HG03196 (cell line): ENCODE results near the gene LENG9.
"Not testable (repeated sequence)": the region's sequence is repeated elsewhere in the genome, so short reads cannot be mapped to it uniquely, and the experiment has no call there.

ENCODE experiments used
- ATAC-seq: cut with Tn5 transposase; IDR thresholded peaks from one replicate; pipeline ENCODE4 v1.9.1; 2021; ENCODE audit not compliant: unreplicated experiment

The LENG9 gene

DNA sequence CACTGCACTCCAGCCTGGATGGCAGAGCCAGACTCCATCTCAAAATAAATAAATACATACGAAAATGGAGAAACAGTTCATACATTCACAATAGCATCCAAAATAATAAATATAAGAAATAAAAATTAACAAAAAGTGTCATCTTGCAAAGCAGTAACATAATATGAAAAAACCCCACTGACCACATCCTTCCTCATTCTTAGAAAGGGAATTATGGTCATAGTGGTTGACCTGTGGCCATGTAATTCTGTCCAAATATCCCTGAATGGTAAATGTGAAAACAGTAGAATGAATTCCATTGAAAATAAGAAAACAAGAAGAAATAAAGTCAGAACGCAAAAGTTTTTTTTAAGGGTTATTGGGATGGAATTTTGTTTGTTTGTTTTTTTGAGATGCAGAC lies 16.5 kb upstream of the LENG9 start:
- ATAC-seq = no peak

GRCh38 chr19:54478677-54479266 lies 15.2 kb upstream of the LENG9 start:
- ATAC-seq = no peak

DNA sequence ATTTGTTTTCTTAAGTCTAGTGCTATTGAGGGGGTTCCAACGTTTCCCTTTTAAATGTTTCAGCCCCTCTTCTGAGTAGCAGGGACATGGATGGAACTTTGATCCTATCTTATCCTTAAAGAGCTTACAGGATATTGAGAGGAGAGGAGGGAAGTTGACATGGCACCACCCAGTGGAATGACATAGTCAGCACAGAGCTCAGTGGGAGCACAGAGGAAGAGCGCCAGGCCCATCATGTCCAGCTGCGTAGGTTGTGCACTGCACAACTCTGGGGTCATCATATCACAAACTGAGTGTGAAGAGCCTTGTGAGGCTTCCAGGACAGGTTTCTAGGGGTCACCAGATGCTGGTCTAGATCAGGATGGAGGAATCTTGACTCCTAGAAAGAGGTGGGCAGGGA lies 14.1 kb upstream of the LENG9 start:
- ATAC-seq = no peak

GRCh38 chr19:54475706-54476105 lies 12.1 kb upstream of the LENG9 start:
- ATAC-seq = no peak

DNA sequence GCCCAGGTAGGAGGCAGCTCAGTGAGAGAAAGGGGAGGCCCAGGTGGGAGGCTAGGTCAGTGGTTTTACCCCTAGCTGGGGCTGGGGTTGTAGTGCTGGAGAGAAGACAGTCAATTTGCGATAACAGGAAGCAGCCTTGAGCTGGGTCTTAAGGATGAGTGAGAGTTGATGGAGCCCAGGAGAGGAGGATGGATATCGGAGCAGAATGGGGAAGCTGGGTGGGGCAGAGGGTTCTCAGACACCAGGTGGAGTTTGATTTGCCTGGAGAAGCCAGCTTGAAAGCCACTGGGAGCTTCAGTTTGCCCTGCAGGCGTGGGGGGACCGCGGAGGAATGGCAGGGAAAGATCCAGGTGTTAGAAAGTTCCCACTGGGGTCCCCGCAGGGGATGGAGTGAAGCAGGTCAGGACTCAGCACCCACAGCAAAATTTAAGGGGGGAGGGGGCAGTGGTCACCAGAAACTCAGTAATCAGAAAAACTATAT lies 10.4 kb upstream of the LENG9 start:
- no peak for ATAC-seq

DNA sequence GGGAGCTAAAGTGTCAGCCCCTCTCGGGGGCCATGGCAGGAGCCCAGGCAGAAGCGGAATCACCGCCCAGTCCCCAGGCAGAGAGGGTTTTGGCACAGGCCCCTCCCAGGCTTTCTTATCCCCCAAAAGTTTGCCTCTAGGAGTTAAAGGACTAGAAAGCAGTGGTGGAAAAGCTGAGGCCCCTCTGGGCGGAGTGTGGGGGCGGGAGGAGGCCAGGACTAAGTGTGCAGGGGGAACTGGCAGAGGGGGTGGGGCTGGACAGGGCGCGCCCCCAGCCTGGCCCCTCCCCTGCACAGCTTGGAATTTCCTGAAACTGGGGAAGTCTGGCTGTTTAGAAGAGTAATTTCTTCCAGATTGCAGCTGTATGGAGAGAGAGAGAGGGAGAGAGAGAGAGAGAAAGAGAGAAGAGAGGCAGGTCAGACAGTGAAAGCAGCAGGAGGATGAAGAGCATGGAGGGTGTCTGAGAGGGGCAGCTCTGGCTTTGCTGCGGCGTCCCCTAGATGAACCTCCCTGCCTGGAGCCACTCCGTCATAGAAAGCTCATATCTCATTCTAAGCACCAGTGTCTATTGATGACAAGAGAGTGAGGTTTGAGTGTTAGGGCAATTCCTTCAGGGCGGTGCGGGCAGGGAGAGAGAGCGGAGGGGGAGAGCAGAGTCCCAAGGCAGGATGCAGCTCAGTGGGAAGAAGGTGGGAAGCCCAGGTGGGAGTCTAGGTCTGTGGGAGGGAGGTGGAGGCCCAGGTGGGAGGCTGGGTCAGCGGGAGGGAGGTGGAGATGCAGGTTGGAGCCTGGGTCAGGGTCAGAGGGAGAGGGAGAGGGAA lies 9.7 kb upstream of the LENG9 start, which contains the start of gene CDC42EP5:
CDC42EP5 (minus strand) TSS at position 226 of the 821 bp plus-strand sequence. CDS start 7,749 bp downstream, outside the sequence.
- ATAC-seq = no peak

GRCh38 chr19:54470991-54471782 lies 7.6 kb upstream of the LENG9 start:
- ATAC-seq = no peak

GRCh38 chr19:54470276-54470887 lies 6.8 kb upstream of the LENG9 start:
- ATAC-seq = no peak

GRCh38 chr19:54469496-54469934 lies 5.9 kb upstream of the LENG9 start:
- ATAC-seq = no peak

DNA sequence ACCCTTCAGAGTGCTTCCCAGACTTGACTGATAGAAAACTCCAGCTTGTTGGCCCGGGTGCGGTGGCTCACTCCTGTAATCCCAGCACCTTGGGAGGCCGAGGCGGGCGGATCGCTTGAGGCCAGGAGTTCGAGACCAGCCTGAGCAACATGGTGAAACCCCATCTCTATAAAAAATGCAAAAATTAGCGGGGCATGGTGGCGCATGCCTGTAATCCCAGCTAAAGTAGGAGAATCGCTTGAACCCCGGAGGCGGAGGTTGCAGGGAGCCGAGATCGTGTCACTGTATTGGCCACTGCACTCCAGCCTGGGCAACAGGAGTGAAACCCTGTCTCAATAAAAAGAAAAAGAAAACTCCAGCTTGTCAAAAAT lies 2.5 kb upstream of the LENG9 start:
- not testable (repeated sequence) for ATAC-seq

DNA sequence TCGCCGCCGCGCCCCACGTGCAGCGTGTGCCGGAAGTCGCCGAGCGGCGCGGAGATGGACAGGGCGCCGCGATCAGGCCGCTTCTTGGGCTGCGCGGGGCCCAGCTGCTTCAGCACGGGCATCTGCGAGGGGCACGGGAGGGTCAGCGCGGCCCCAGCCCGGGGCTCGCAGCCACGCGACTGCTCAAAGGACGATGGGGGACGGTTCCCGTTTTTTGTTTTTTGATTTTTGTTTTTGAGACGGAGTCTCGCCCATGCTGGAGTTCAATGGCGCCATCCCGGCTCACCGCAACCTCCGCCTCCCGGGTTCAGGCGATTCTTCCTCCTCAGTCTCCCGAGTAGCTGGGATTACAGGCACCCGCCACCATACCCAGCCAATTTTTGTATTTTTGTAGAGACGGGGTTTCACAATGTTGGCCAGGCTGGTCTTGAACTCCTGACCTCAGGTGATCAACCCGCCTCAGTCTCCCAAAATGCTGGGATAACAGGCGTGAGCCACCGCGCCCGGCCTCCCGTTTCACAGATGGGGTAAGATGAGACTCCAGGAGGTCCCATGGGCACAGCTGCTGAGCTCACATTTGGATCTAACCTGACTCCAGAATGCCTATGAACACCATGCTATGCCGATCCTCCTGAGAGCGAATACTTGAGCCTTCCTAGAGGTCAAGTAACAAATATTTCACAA lies 2.0 kb upstream of the LENG9 start:
- ATAC-seq = no peak

- peak; percentile 38 for ATAC-seq
Observed at GRCh38 chr19:54464630-54465425, 1.2 kb upstream of the LENG9 start.

DNA sequence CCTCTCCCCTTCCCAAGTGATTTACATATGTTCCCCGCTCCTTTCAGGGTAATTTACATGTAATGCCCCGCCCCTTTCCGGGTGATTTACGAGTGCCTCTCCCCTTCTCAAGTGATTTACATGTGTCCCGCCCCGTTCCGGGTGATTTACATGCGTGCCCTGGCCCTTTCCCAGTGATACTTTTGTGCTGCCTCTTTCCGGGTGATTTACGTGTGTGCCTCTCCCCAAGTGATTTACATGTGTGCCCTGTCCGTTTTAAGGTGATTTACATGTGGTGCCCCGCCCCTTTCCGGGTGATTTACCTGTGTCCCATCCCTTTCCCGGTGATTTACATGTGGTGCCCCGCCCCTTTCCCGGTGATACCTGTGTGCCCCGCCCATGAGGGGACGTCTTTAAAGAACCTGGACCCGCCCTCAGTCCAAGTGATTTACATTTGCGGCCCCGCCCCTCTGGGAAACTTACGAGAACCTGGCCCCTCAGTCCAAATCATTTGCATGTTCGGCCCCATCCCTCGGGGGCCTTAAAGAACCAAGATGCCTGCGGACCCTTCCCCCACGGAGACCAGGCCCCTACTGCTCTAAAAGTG lies 559 bp upstream of the LENG9 start:
- peak; percentile 45 for ATAC-seq

DNA sequence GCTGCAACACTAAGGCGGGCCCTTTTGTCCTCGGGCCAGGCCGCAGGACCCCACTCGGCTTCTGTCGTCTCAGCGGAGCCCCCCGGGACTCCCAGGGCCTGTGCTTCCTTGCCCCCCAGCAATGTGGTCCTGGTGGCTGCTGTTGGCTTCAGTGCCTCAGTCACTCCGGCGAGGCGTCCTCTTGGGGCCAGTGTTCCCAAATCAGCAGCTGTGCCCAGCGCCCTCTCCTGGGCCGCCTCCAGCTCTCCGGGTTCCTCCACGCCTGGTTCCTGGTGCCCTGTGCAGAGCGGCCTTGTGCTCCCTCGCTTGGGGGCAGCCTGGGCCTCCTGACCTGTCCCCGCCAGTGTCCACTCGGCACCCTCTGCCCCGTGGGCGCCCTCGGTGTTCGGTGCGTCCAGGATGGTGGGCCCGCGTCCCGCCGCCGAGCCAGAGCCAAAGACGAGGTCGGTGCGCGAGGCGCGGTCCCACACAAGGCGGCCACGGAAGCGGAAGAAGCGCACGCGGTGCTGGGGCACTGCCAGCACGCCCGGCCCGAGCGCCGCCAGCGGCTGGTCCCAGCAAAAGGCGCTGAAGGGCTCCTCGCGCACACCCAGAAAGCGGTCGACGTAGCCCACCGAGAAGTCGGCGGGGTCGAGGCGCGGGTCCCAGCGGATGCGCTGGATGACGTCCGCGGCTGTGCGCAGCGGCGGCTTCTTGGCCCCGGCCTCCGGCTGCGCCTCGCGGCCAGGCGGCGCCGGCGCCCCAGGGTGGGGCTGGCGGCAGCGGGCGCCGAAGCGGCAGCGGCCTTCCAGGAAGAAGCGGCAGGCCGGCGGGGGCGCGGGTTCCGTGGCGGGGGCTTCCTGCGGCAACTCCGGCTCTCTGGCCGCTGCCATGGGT lies 685 bp downstream of the LENG9 start:
- peak; percentile 14 for ATAC-seq

GRCh38 chr19:54462047-54462654 lies 1.4 kb downstream of the LENG9 start:
- no peak for ATAC-seq

- ATAC-seq = no peak
Observed at GRCh38 chr19:54461613-54462012, 2.0 kb downstream of the LENG9 start.

GRCh38 chr19:54461210-54461609 lies 2.4 kb downstream of the LENG9 start:
- no peak for ATAC-seq
